ENCODE results near the gene IL4R. TPM values are rescaled to one million over a fixed set of nuclear protein-coding genes. Genes with fewer than 3 reads are reported as not detected.

Gene IL4R
- total and polyA plus RNA-seq, 2 of the 8 experiments (the other 6 are each of a cell fraction or from before 2014, with no cell fraction given) = 29.1 to 29.4 TPM

DNA sequence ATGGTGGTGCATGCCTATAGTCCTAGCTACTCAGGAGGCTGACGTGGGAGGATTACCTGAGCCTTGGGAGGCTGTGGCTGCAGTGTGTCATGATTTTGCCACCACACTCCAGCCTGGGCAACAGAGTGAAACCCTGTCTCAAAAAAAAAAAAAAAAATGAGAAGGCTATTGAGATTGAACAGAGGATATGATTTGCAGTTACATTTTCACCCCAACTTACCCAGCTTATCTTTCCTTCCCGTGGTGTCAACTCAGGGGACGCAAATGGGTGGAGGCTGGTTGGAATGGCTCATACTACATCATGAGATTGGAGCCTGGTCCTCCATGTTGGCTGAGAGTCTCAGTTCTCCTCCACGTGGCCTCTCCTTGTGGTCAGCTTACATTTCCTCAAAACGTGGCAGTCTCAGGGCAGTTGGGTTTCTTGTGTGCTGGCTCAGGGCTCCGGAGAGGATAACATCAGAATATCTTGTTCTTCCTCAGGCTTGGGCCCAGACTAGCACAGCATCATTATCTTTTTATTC is 28.0 kb upstream of the IL4R start:
- Histone ChIP-seq H4K5ac (ENCODE audit: insufficient read length, low read depth, low read length) (no peak overlapping the region), H3K4me3 (ENCODE audit: extremely low read depth in 1 of 4, insufficient read depth in 2 of 4, low read depth in 3 of 4, low read length in 4 of 4) (no peak overlapping the region), H3K14ac (ENCODE audit: insufficient read length) (no peak overlapping the region), H2BK20ac (ENCODE audit: low read length) (no peak overlapping the region), H3K56ac (replicated peaks; ENCODE audit: insufficient read length, low read depth, low read length) (no peak overlapping the region), H3K79me1 (ENCODE audit: low read depth, low read length) (no peaks in the 10 kb centered on the region), H3K4ac (replicated peaks; ENCODE audit: insufficient read length, low read depth, low read length) (no peak overlapping the region), H3K18ac (ENCODE audit: extremely low read depth, low read length) (no peak overlapping the region), H3K27me3 (replicated peaks in 1 of 4; ENCODE audit: control insufficient read depth in 3 of 4, extremely low read depth in 1 of 4, insufficient read depth in 3 of 4, low read length in 3 of 4) (no peaks in the 10 kb centered on the region), H3K9me3 (ENCODE audit: insufficient read depth in 2 of 2, low read depth in 1 of 2, low read length in 1 of 2) (no peaks in the 10 kb centered on the region), H3K79me2 (ENCODE audit: control insufficient read depth in 1 of 2, insufficient read depth in 2 of 2, low read length in 2 of 2) (no peaks in the 10 kb centered on the region), H3K23ac (ENCODE audit: insufficient read length) (no peak overlapping the region), H3K27ac (ENCODE audit: low read depth, low read length) (no peak overlapping the region), H4K20me1 (replicated peaks in 1 of 2; ENCODE audit: control insufficient read depth in 1 of 2, insufficient read depth in 2 of 2, low read length in 2 of 2) (no peaks in the 10 kb centered on the region), H3K4me1 (replicated peaks in 1 of 4; ENCODE audit: control insufficient read depth in 3 of 4, insufficient read depth in 4 of 4, low read length in 3 of 4) (no peaks in the 10 kb centered on the region), H3K9ac (replicated peaks in 1 of 4; ENCODE audit: extremely low read depth in 1 of 4, low read depth in 3 of 4, low read length in 3 of 4) (no peak overlapping the region), H2BK15ac (ENCODE audit: low read length) (no peak overlapping the region), H2AK5ac (ENCODE audit: low read depth, low read length) (no peak overlapping the region), H2AFZ (ENCODE audit: low read length) (no peak overlapping the region), H3K36me3 (ENCODE audit: control insufficient read depth in 2 of 4, insufficient read depth in 4 of 4, low read length in 3 of 4) (no peaks in the 10 kb centered on the region), H2BK120ac (replicated peaks; ENCODE audit: low read depth, low read length) (no peak overlapping the region), H3K4me2 (ENCODE audit: insufficient read depth in 1 of 2, low read depth in 2 of 2, low read length in 2 of 2) (no peak overlapping the region), H4K8ac (ENCODE audit: extremely low read depth, insufficient read depth, low read length) (no peak overlapping the region), H4K91ac (replicated peaks; ENCODE audit: insufficient read length, low read length) (no peak overlapping the region), H2BK5ac (ENCODE audit: low read depth, low read length) (no peak overlapping the region), H2BK12ac (ENCODE audit: low read depth, low read length) (no peak overlapping the region), H3K23me2 (ENCODE audit: low read depth, low read length) (no peaks in the 10 kb centered on the region)
- TF ChIP-seq SUZ12 (IDR thresholded peaks at IDR 0.05; ENCODE audit: low read length) = no peak
- DNase-seq (ENCODE audit: low read depth in 1 of 2, low spot score in 2 of 2) (no peak), FAIRE-seq (no peak)
- ChIA-PET CTCF (ENCODE audit: partially characterized antibody) (interaction anchor here (1.2 kb wide), 1 partner anchor 11 kb away, joined by 4 read pairs; no protein-coding TSS in a partner anchor), POLR2A (ENCODE audit: partially characterized antibody) (interaction anchor here (0.6 kb wide), 1 partner anchor 95 kb away, joined by 3 read pairs; no protein-coding TSS in a partner anchor)
- 89% methylated on average over 6 of the region's 6 CpGs; no CpG with 5 or more reads in 1 of the 2 experiments for WGBS, 2 experiments (ENCODE audit: extremely low coverage in 1 of 2, insufficient coverage in 1 of 2, insufficient read length in 1 of 2, insufficient replicate concordance in 2 of 2, low coverage in 1 of 2, low lambda C conversion rate in 2 of 2, missing lambda C conversion rate in 1 of 2)

All from H1 (cell line).